HG02981 (cell line): ENCODE data around the gene ARHGEF19.
A peak's percentile ranks its signal among the peaks of the same experiment; 100 is the strongest.
"Not testable (repeated sequence)": the region's sequence is repeated elsewhere in the genome, so short reads cannot be mapped to it uniquely, and the experiment has no call there.

Experiments
- ATAC-seq: cut with Tn5 transposase; IDR thresholded peaks from one replicate; pipeline ENCODE4 v1.9.1; 2021; ENCODE audit warnings: mild to moderate bottlenecking, moderate library complexity; ENCODE audit not compliant: unreplicated experiment

Gene ARHGEF19

DNA sequence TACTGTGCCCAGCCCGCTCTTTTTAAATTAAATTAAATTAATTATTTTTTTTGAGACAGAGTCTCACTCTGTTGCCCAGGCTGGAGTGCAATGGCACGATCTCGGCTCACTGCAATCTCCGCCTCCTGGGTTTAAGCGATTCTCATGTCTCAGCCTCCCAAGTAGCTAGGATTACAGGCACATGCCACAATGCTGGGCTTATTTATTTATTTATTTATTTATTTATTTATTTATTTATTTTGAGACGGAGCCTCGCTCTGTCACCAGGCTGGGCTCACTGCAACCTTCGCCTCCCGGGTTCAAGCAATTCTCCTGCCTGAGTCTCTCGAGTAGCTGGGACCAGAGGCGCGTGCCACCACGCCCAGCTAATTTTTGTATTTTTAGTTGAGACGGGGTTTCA is 10.3 kb upstream of the ARHGEF19 start:
- ATAC-seq = not testable (repeated sequence)

DNA sequence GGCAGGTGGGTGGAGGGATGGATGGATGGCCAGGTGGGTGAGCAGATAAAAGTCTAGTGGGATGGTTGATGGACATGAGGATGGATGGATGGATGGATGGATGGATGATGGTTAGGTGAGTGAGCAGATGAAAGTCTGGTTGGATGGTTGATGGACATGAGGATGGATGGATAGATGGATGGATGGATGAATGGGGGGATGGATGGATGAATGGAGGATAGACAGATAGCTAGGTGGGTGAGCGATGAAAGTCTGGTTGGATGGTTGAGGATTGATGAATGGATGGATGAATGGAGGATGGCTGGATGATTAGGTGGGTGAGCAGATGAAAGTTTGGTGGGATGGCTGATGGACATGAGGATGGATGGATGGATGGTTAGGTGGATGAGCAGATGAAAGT is 9.0 kb upstream of the ARHGEF19 start:
- ATAC-seq = no peak

- ATAC-seq = no peak
Measured at GRCh38 chr1:16219968-16220500, 7.6 kb upstream of the ARHGEF19 start.

DNA sequence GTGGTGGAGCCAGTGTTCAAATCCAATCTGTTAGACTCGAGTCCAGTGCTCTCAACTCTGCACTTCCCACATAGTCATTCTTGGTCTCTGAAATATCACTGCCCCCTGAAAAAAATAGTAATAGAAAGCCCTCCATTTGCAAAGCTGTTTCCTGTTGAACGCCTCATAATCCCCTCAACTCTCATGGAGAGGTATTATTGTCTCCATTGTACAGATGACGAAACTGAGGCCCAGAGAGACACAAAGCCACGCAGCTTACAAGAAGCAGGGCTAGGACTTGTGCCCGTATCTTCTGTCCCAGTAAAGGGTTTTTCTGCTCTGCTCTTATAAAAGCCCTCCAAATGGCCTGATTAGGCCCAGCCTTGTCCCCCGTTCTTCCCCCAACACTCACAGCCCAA is 6.2 kb upstream of the ARHGEF19 start:
- no peak for ATAC-seq

DNA sequence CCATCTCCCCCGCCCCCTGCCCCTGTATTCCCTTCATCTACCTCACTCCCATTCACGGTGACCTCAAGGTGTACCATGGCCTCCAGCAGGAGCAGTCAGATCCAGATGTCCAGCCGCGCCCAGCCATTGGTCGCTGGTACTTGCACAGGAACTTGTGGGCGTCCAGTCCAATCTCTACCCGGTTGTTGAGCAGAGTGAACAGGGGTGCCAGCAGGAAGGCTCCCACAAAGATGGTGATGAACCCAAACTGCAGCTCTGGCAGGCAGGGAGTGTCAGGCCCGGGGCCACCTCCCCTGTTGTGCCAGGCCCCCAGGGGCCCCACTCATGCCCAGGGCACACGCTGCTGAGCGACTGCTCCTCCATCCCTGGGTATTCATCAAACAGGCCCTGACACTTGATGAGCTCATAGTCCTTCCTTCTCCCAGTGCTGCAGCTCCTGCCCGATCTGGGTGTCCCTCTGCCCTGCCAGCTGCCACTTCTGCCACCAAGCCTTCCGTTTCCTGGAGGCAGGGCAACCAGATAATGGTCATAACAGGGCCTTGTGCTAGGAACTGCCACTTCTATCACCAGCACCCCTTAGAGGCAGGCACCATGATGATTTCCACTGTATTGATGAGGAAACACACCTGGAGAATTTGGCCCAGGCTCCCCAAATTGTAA is 5.7 kb upstream of the ARHGEF19 start:
- ATAC-seq = no peak

GRCh38 chr1:16217061-16217785 is 4.8 kb upstream of the ARHGEF19 start:
- ATAC-seq = peak; percentile 85

DNA sequence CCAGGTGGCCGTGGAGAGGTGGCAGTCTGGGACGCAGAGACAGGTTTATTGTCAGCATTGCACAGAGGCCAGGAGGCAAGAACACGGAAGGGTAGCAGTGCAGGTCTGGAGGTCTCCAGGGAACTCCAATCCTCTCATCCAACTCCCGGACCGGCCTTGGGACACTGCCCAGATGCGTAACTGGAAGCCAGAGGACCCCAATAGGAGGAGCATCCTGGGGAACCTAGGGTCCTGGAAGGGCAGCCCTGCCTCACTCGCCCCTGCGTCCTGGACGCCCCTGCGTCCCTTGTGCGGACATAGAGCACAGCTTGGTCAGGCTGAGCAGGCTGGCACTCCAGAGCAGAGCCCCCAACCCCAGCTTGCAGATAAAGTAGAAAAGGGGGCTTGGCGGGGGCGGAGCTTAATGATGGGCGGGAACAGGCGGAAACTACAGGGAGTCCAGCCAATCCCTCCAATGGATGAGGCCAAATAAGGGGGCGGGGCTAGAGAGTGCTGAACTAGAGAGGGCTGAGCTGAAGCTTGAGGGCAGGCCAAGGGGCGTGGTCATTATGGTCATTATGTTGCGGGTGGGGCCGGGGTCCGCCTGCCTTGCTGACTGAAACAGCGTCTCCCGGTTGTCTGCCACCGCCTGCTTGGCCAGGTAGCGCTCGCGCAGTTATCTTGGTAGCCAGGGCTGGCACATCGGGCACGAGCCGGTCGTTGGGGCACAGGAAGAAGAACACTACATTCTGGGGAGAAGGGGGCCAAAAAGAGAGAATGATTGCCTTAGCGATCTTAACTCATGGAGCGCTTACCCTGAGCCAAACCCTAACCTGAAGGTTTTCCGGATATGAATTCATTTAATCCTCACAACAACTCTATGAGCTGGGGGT is 3.7 kb upstream of the ARHGEF19 start:
- no peak for ATAC-seq

DNA sequence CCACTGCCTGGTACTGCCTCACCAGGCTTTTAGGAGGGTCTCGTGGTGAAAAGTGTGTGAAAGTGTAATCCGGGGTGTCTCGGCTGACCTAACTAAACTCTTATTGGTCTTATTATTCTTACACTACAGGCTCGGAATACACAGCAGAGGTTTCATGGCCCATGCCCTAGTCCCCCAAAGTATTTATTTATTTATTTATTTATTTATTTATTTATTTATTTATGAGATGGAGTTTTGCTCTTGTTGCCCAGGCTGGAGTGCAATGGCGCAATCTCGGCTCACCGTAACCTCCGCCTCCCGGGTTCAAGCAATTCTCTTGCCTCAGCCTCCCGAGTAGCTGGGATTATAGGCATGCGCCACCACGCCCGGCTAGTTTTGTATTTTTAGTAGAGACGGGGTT is 2.8 kb upstream of the ARHGEF19 start:
- not testable (repeated sequence) for ATAC-seq

DNA sequence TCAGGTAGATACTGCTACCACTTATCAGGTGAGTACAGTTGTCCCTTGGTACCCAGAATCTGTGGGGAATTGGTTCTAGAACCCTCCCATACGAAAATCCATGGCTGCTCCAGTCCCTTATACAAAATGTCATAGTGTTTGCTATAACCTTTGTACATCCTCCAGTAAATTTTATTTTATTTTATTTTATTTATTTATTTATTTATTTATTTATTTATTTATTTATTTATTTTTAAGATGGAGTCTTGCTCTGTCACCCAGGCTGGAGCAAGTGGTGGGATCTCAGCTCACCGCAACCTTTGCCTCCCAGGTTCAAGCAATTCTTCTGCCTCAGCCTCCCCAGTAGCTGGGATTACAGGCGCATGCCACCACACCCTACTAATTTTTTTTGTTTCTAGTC is 1.1 kb upstream of the ARHGEF19 start:
- ATAC-seq = not testable (repeated sequence)

DNA sequence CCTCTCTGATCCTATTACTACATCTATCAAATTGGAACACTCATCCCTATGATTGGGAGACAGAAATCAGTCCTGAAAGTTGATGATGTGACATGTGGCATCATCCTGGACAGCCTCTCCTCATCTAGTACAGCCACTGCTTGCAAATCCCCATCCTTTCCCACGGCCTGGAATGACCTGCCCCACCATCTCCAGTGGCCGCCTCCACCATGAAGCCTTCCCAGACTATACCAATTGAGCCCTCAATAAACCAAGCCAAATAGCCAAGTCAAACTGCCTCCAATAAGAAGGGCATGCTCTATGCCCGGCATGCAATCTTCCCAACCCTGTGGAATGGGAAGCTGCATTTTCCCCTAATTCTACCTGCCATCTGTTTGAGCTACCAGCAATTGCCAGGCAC is 561 bp upstream of the ARHGEF19 start:
- ATAC-seq = no peak

DNA sequence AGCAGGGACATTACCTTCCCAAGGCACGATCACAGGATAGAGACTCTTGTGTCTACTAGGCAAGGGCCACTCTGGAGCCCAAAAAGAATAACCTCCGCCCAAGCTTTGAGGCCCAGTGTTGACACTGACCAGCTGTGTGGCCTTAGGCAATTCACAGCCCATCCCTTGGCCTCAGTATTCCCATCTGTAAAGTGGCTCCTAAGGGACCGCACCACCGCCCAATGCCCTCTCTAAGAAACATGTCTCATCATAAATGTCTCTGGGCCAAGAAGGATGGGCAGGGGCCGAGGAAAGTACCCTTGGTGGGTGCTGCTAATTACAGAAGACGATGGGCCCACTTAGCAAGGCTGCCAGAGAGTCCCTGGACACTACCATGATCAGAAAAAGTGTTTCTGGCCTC is 628 bp downstream of the ARHGEF19 start:
- no peak for ATAC-seq

DNA sequence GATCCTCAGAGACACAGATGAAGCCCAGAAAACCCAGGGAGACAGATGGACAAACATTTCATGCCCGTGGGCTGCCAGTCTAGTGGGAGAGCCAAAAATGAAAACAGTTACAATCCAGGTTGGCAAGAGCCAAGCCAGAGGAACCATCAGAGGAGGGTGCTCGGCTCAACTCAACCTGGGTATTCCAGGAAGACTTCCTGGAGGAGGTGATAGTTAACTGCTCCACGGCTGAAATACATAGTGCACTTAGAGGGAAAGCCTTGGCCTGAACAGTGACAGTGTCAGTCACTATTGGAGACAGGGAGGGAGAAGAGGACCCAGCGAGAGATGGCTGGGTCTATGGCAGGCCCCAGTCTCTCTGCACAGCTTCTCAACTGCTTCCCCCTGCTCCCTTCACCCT is 1.9 kb downstream of the ARHGEF19 start:
- no peak for ATAC-seq

DNA sequence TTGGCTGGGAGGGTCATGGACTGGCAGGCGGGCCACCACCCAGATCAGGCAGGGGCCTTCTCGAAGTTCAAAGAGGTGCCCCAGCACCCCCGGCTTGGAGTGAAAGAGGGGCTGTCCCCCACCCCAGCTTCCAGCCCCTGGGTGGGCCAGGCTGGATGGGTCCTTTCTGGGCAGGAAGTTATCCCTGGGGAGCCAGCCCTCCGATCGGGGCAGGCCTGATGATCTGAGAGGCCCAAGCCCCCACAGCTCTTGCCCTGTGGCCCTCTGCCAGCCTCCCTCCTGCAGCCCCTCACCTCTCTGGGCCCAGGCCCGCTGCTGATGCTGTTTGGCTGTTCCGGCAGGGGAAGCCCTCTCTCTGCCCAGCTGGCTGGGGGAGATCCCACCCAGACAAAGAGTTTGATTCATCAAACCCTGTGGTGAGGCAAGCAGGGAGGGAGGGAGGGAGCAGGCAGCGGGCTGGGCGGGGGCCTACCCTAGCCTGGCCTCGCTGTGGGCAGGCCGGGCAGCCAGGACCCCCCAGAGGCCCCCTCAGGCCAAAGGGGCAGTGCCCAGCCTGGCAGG is 2.5 kb downstream of the ARHGEF19 start:
- ATAC-seq = no peak

GRCh38 chr1:16209132-16209846 is 3.2 kb downstream of the ARHGEF19 start:
- ATAC-seq = no peak

GRCh38 chr1:16208270-16208987 is 4.0 kb downstream of the ARHGEF19 start:
- ATAC-seq = no peak

DNA sequence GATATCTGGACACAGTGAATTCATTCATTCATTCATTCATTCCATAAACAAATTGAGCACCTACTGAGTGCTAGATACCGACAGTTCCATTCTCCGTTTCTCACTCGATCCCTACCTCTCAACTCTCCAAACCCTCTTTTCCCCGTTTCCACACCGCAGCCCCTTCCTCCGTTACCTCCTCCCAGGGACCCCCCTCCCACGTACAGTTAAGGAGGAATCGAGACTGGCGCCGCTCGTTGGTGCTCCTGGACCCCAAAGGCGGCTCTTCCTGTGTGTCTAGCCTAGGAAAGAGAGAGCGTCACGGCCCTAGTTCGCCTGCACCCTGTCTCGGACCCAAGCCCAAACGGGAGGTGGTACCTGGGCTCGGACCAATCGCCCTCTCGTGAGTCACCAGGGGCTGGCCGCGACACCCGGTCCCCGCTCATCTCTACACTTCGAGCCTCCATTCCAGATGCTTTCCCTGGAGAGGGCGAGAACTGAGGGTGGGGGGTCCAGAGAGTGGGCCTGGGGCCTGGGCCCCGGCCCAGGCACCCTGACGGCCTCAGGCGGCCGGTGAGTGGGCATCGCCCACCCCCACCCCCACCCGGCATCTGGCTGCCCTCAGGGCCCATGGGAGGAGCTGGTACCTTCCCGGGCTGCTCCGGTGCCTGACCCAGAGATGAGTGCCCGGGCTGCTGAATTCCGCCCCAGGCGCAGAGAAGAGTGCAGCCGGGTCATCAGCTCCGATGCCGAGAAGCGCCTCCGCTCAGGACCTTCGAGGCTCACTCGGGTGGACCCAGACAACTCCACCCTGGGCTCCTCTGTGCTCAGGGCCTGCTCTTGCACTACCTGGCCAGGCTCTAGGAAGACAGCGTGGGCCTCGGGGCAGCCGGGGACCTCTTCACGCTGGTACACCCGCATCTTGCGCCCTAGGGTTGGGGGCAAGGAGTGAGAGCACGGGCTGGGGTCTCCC is 4.9 kb downstream of the ARHGEF19 start:
- ATAC-seq = no peak

DNA sequence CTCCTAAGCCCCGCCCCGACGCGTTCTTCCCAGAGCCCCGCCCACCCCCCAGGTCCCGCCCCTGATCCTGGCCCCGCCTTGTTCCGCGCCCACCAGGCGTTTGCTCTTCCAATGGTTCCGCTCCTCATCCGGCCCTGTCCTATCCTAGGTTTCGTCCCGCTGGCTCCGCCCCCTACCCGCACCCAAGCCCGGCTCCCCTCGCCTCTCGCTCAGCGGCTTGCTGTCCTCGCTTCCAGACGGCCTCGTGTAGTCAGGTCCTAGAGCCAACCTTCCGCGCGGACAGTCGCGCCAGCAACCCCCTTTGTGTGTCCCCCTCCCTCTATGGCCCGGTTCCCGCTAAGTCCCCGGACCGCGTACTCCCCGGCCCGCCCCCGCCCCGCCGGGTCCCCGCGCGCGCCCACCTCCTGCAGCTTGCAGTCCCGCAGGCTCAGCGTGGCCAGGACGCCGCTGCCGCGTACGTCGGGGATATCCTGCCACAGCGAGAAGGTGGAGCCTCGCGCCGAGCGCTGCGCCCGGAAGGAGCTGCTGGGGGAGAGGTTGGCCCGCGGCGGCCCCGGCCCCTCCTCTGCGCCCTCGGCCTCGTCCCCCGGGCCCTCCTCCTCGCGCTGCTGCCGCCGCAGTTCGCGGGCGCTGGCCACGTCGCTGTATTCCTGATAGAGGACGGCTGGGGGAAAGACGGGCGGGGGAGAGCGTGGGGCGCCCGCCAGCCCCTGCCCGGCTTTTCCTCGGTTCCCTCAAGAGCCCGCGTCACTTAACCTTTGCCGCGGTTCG is 5.7 kb downstream of the ARHGEF19 start:
- peak; percentile 66 for ATAC-seq
